Adrenal gland (tissue), 5 donors: Measurements from ENCODE around the gene GALNT1.

Experiments
- CTCF ChIP-seq, 6 experiments: fragments of 450-650 bp in 4 of 6; fragments of 200-600 bp in 2 of 6; sonication (generic) in 1 of 6; IDR thresholded peaks; 1 replicate in 5 of 6; 2 replicates in 1 of 6; pipeline versions ENCODE4 v1.5.1 to v1.8.0; 2016 to 2021; ENCODE audit warnings: antibody characterized with exemption in 6 of 6, mild to moderate bottlenecking in 2 of 6, moderate library complexity in 1 of 6
- POLR2A ChIP-seq, 2 donors: fragments of 450-650 bp; IDR thresholded peaks; one replicate each; pipeline ENCODE4 v1.6.1; 2017; ENCODE audit warnings: antibody characterized with exemption in 2 of 2, mild to moderate bottlenecking in 2 of 2, moderate library complexity in 1 of 2
- donor health status: DM: no; HTN: no; CAD: no.

DNA sequence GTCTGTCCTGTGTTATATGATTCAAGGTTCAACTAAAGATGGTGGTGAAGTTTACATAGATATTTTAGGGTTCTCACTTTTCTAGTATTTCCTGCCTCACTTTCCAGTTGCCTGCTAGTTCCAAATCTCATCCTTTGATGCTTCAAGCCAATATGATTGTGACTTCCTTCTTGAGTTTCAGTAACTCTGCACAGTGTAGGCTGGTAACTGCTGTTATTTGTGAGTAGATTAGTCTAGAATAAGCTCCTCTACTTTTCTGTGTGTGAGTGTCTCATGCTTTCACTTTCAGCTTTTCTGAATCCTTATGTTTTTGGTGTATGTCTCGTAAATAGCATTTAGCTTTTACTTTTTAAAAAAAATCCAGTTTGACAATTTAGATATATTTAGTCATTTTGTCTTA is 42.6 kb downstream of the GALNT1 start:
- TF ChIP-seq CTCF (IDR thresholded peaks at IDR 0.05) (no peak), POLR2A (IDR thresholded peaks at IDR 0.05) (no peak)
